H9 (cell line): ENCODE data around the gene NKX6-2. TPM values are rescaled to one million over a fixed set of nuclear protein-coding genes. Genes with fewer than 3 reads are reported as not detected.
A peak's percentile ranks its signal among the peaks of the same experiment; 100 is the strongest.

Source experiments
- DNase-seq: peaks from one replicate; pipeline ENCODE4 v3.0.0-alpha.2; 2017
- H2AFZ ChIP-seq: one replicate; pipeline ENCODE4 v1.6.1; 2013; ENCODE audit warnings: mild to moderate bottlenecking, low read length, control low read depth, moderate library complexity
- H2AK5ac ChIP-seq: 2 replicates; pipeline ENCODE4 v1.6.1; 2013; ENCODE audit warnings: low read length, control low read depth, mixed read lengths; ENCODE audit not compliant: insufficient read length
- H2BK120ac ChIP-seq: one replicate; pipeline ENCODE4 v1.6.1; 2013; ENCODE audit warnings: low read depth, mild to moderate bottlenecking, low read length, control low read depth, inconsistent platforms; ENCODE audit not compliant: poor library complexity, severe bottlenecking
- H2BK12ac ChIP-seq: 2 replicates; pipeline ENCODE4 v1.6.1; 2013; ENCODE audit warnings: low read length, control low read depth, mixed read lengths, low read depth; ENCODE audit not compliant: insufficient read length
- H2BK15ac ChIP-seq: 2 replicates; pipeline ENCODE4 v1.6.1; 2013; ENCODE audit warnings: low read depth, low read length, control low read depth
- H2BK20ac ChIP-seq: one replicate; pipeline ENCODE4 v1.6.1; 2013; ENCODE audit warnings: low read depth, mild to moderate bottlenecking, low read length, control low read depth, inconsistent platforms; ENCODE audit not compliant: poor library complexity, severe bottlenecking
- H2BK5ac ChIP-seq: 2 replicates; pipeline ENCODE4 v1.6.1; 2013; ENCODE audit warnings: low read length, control low read depth, mixed read lengths; ENCODE audit not compliant: insufficient read length
- H3K14ac ChIP-seq: 2 replicates; pipeline ENCODE4 v1.6.1; 2013; ENCODE audit warnings: low read length, control low read depth; ENCODE audit not compliant: insufficient read depth
- H3K18ac ChIP-seq: 2 replicates; pipeline ENCODE4 v1.6.1; 2013; ENCODE audit warnings: low read depth, mild to moderate bottlenecking, mixed read lengths, low read length, control low read depth; ENCODE audit not compliant: insufficient read length
- H3K23ac ChIP-seq: 2 replicates; pipeline ENCODE4 v1.6.1; 2013; ENCODE audit warnings: low read length, control low read depth, mixed read lengths, low read depth; ENCODE audit not compliant: insufficient read length
- H3K23me2 ChIP-seq: 2 replicates; pipeline ENCODE4 v1.6.1; 2013; ENCODE audit warnings: low read depth, mild to moderate bottlenecking, mixed read lengths, low read length, control low read depth; ENCODE audit not compliant: insufficient read length, poor library complexity, severe bottlenecking
- H3K27ac ChIP-seq: 2 replicates; pipeline ENCODE4 v1.5.1; 2013; ENCODE audit warnings: low read length, control low read depth, mixed read lengths, low read depth; ENCODE audit not compliant: insufficient read length
- H3K27me3 ChIP-seq: 2 replicates; pipeline ENCODE4 v1.6.1; 2013; ENCODE audit warnings: low read length, control low read depth, inconsistent platforms; ENCODE audit not compliant: insufficient read depth
- H3K4ac ChIP-seq: 2 replicates; pipeline ENCODE4 v1.6.1; 2013; ENCODE audit warnings: low read depth, mild to moderate bottlenecking, control low read depth, inconsistent platforms, low read length, moderate library complexity
- H3K4me1 ChIP-seq: 2 replicates; pipeline ENCODE4 v1.6.1; 2013; ENCODE audit warnings: low read length, control low read depth, inconsistent platforms; ENCODE audit not compliant: insufficient read depth
- H3K4me2 ChIP-seq: 2 replicates; pipeline ENCODE4 v1.6.1; 2013; ENCODE audit warnings: low read length, control low read depth, mixed read lengths; ENCODE audit not compliant: insufficient read length, insufficient read depth
- H3K56ac ChIP-seq: 2 replicates; pipeline ENCODE4 v1.6.1; 2013; ENCODE audit warnings: low read depth, mild to moderate bottlenecking, mixed read lengths, low read length, control low read depth; ENCODE audit not compliant: insufficient read length
- H3K79me1 ChIP-seq: 2 replicates; pipeline ENCODE4 v1.6.1; 2013; ENCODE audit warnings: low read depth, mild to moderate bottlenecking, moderate library complexity, low read length, control low read depth, inconsistent platforms; ENCODE audit not compliant: insufficient read depth, poor library complexity, severe bottlenecking
- H3K79me2 ChIP-seq: 2 replicates; pipeline ENCODE4 v1.6.1; 2013; ENCODE audit warnings: low read length, control low read depth, inconsistent platforms; ENCODE audit not compliant: insufficient read depth
- H3K9ac ChIP-seq: 2 replicates; pipeline ENCODE4 v1.6.1; 2013; ENCODE audit warnings: low read length, control low read depth, mixed read lengths; ENCODE audit not compliant: insufficient read length; ENCODE audit errors: extremely low read depth
- H3K9me3 ChIP-seq: one replicate; pipeline ENCODE4 v1.6.1; 2013; ENCODE audit warnings: low read depth, low read length, inconsistent platforms; ENCODE audit not compliant: control insufficient read depth
- H3T11ph ChIP-seq: one replicate; pipeline ENCODE4 v1.6.1; 2013; ENCODE audit warnings: mild to moderate bottlenecking, low read length, control low read depth, inconsistent platforms
- H4K20me1 ChIP-seq: one replicate; pipeline ENCODE4 v1.6.1; 2013; ENCODE audit not compliant: control insufficient read depth, insufficient read length, insufficient read depth
- H4K5ac ChIP-seq: 2 replicates; pipeline ENCODE4 v1.6.1; 2013; ENCODE audit warnings: low read depth, mild to moderate bottlenecking, mixed read lengths, low read length, control low read depth; ENCODE audit not compliant: insufficient read length
- H4K8ac ChIP-seq: replicated peaks from 2 replicates; pipeline ENCODE4 v1.6.1; 2013; ENCODE audit warnings: low read length, control low read depth, mixed read lengths, low read depth; ENCODE audit not compliant: insufficient read length
- H4K91ac ChIP-seq: 2 replicates; pipeline ENCODE4 v1.6.1; 2013; ENCODE audit warnings: low read depth, mild to moderate bottlenecking, moderate library complexity, mixed read lengths, low read length, control low read depth; ENCODE audit not compliant: insufficient read length
- H3K27ac Mint-ChIP-seq, 3 experiments: 2 replicates in 2 of 3; 3 replicates in 1 of 3; pipeline ENCODE4 v1.8.0; 2020 to 2021; ENCODE audit warnings: mixed read lengths in 3 of 3, mild to moderate bottlenecking in 1 of 3, moderate library complexity in 1 of 3
- H3K27me3 Mint-ChIP-seq: 2 replicates; pipeline ENCODE4 v1.8.0; 2021; ENCODE audit warnings: low read depth, mild to moderate bottlenecking, moderate library complexity, mixed read lengths
- H3K36me3 Mint-ChIP-seq, 3 experiments: 2 replicates in 2 of 3; 3 replicates in 1 of 3; pipeline ENCODE4 v1.8.0; 2020 to 2021; ENCODE audit warnings: low read depth in 3 of 3, mixed read lengths in 3 of 3; ENCODE audit not compliant: insufficient read depth in 1 of 3
- H3K4me1 Mint-ChIP-seq, 2 experiments: 2 replicates each; pipeline ENCODE4 v1.8.0; 2020; ENCODE audit warnings: mixed read lengths in 2 of 2
- H3K4me3 Mint-ChIP-seq, 2 experiments: 2 replicates in 1 of 2; 3 replicates in 1 of 2; pipeline ENCODE4 v1.8.0; 2020 to 2021; ENCODE audit warnings: mild to moderate bottlenecking in 2 of 2, mixed read lengths in 2 of 2, moderate library complexity in 1 of 2
- H3K9me3 Mint-ChIP-seq, 2 experiments: 2 replicates in 1 of 2; 3 replicates in 1 of 2; pipeline ENCODE4 v1.8.0; 2020; ENCODE audit warnings: mild to moderate bottlenecking in 2 of 2, mixed read lengths in 2 of 2, moderate library complexity in 1 of 2
- WGBS: extraction: QIAGEN DNeasy Blood & Tissue Kit; methylation state at CpG from one replicate; pipeline ENCODE4 v1.1.7; 2013; ENCODE audit warnings: missing lambda C conversion rate, low lambda C conversion rate, mixed read lengths; ENCODE audit not compliant: insufficient read length; ENCODE audit errors: extremely low coverage; 5-methylcytosine and 5-hydroxymethylcytosine counted together
- total RNA-seq: library from RNA; stranded (reverse); gene quantifications from 2 replicates; pipeline ENCODE4 v1.2.1, GENCODE V29; 2021
- TF ChIP-seq, protein P1 (sequence below): fragments of 200-600 bp; sonication (generic); conservative IDR thresholded peaks from 3 replicates; pipeline ENCODE4 v1.8.0; 2021; ENCODE audit warnings: antibody characterized with exemption, mild to moderate bottlenecking

NKX6-2 gene
- total RNA-seq, 1 experiment from 2014 or later: 0.13 TPM

- H2BK20ac ChIP-seq: no peak overlapping the region
- H3K23ac ChIP-seq: no peak overlapping the region
- no peak overlapping the region for H3K4me2 ChIP-seq
- H3K27me3 Mint-ChIP-seq: no peaks in the 10 kb centered on the region; the same call in 1 of the 2 replicates
- no peak overlapping the region for H4K5ac ChIP-seq
- no CpG with 5 or more reads among the region's 18 CpGs for WGBS
- H3K56ac ChIP-seq: no peak overlapping the region
- H2AK5ac ChIP-seq: no peak overlapping the region
- no peak overlapping the region for H2AFZ ChIP-seq
- H3K27ac ChIP-seq: no peak overlapping the region
- H2BK120ac ChIP-seq: no peak overlapping the region
- DNase-seq: no peak
- H3K23me2 ChIP-seq: no peaks in the 10 kb centered on the region
- no peaks in the 10 kb centered on the region; a peak in 2 of 4 replicates for H3K4me1 Mint-ChIP-seq
- H3T11ph ChIP-seq: no peak overlapping the region
- H3K9ac ChIP-seq: no peak overlapping the region
- no peaks in the 10 kb centered on the region for H3K4me1 ChIP-seq
- TF ChIP-seq, protein P1, sequence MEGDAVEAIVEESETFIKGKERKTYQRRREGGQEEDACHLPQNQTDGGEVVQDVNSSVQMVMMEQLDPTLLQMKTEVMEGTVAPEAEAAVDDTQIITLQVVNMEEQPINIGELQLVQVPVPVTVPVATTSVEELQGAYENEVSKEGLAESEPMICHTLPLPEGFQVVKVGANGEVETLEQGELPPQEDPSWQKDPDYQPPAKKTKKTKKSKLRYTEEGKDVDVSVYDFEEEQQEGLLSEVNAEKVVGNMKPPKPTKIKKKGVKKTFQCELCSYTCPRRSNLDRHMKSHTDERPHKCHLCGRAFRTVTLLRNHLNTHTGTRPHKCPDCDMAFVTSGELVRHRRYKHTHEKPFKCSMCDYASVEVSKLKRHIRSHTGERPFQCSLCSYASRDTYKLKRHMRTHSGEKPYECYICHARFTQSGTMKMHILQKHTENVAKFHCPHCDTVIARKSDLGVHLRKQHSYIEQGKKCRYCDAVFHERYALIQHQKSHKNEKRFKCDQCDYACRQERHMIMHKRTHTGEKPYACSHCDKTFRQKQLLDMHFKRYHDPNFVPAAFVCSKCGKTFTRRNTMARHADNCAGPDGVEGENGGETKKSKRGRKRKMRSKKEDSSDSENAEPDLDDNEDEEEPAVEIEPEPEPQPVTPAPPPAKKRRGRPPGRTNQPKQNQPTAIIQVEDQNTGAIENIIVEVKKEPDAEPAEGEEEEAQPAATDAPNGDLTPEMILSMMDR: no peak
- no peak overlapping the region for H2BK5ac ChIP-seq
- H3K18ac ChIP-seq: no peak overlapping the region
- H3K9me3 Mint-ChIP-seq: peaks cover 6 to 13% of the 10 kb centered on the region in 2 experiments
- H4K8ac ChIP-seq: no peak overlapping the region
- no peak overlapping the region for H3K4ac ChIP-seq
- H4K91ac ChIP-seq: no peak overlapping the region
- H3K14ac ChIP-seq: no peak overlapping the region; the same call in 1 of the 2 replicates
- H3K79me1 ChIP-seq: no peaks in the 10 kb centered on the region
- H3K27ac Mint-ChIP-seq: peak overlapping the region in 2 of 3 experiments; percentile 67 to 77; a peak in 3 of 7 replicates
- peaks cover 9 to 21% (median 19%) of the 10 kb centered on the region in 3 experiments for H3K36me3 Mint-ChIP-seq
- no peaks in the 10 kb centered on the region for H4K20me1 ChIP-seq
- no peaks in the 10 kb centered on the region for H3K9me3 ChIP-seq
- no peak overlapping the region for H2BK15ac ChIP-seq
- no peaks in the 10 kb centered on the region for H3K79me2 ChIP-seq
- no peak overlapping the region for H3K4me3 Mint-ChIP-seq
- no peaks in the 10 kb centered on the region for H3K27me3 ChIP-seq
- no peak overlapping the region for H2BK12ac ChIP-seq
These were observed 31.9 kb downstream of the NKX6-2 start for GRCh38 chr10:132754071-132754470.
